Spleen (tissue), 7 donors: Measurements from ENCODE around the gene DNAJB14.
A peak's percentile ranks its signal among the peaks of the same experiment; 100 is the strongest.

Experiments used
- CTCF ChIP-seq, 11 experiments: fragments of 200-600 bp in 7 of 11; fragments of 450-650 bp in 4 of 11; sonication (generic) in 4 of 11; IDR thresholded peaks in 8 of 11; conservative IDR thresholded peaks in 3 of 11; 1 replicate in 7 of 11; 2 replicates in 4 of 11; pipeline versions ENCODE4 v1.4.0 to v1.8.0; 2016 to 2021; ENCODE audit warnings: antibody characterized with exemption in 11 of 11, inconsistent platforms in 4 of 11, mild to moderate bottlenecking in 1 of 11
- POLR2A ChIP-seq, 3 donors: fragments of 450-650 bp; IDR thresholded peaks; one replicate each; pipeline ENCODE4 v1.5.1; 2017; ENCODE audit warnings: antibody characterized with exemption in 3 of 3, mild to moderate bottlenecking in 1 of 3
- donor health status: DM: no; HTN: no; CAD: no; lungs with moderate emphysema.
- donor health status: DM: no; HTN: no; CAD: no.
- donor health status: DM: no; HTN: no; CAD: no.

- TF ChIP-seq CTCF (IDR thresholded peaks at IDR 0.05 in 8 of 11, conservative IDR thresholded peaks at IDR 0.05 in 3 of 11) (peak in 9 of 11 experiments; percentile 6 to 51 (median 37)), POLR2A (IDR thresholded peaks at IDR 0.05) (no peak)
Measured at GRCh38 chr4:99885063-99885664, 61.3 kb downstream of the DNAJB14 start.
